ENCODE data around the gene OR1M1. TPM values are rescaled to one million over a fixed set of nuclear protein-coding genes. Genes with fewer than 3 reads are reported as not detected.

OR1M1 gene
- total RNA-seq, 2 experiments from 2014 or later: not detected

DNA sequence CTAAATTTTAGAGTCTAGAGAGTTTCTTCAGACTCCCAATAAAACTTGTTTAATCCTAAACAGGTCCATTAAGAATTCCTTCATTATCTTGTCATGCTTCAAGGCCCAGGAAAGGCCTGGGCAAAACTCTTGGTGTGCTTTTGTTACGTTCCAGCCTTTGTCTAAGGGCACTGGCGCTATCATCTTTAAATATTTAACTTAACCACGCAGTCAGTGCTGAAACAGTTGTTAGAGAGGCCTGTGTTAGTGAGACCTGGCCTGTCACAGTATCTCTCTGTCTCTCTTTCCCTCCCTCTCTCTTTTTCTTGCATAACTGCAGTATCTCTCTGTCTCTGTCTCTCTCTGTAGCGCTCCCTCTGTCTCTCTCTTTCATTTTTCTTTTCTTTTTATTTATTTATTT is 8.2 kb upstream of the OR1M1 start:
- no peak overlapping the region for H3K4me2 ChIP-seq (ENCODE audit: low read length)
- POLR2A ChIA-PET: no interaction called here
- H3K9me3 ChIP-seq (ENCODE audit: low read length): no peaks in the 10 kb centered on the region
- no peak for DNase-seq (ENCODE audit: low spot score)
- H3K9me2 ChIP-seq (ENCODE audit: insufficient read depth, low read length): no peaks in the 10 kb centered on the region
- H3K36me3 ChIP-seq (ENCODE audit: insufficient read depth, low read length): no peaks in the 10 kb centered on the region
- no peaks in the 10 kb centered on the region for H3K79me2 ChIP-seq (ENCODE audit: insufficient read depth, low read depth, low read length)
- intact Hi-C loops (cut with micrococcal nuclease; ENCODE audit: unreplicated experiment): loop anchor here (5.0 kb wide), 1 partner anchor 421 kb away; no protein-coding TSS in a partner anchor
- H3K27ac ChIP-seq (ENCODE audit: low read depth, low read length, poor library complexity, severe bottlenecking): no peak overlapping the region
- CTCF ChIA-PET (ENCODE audit: unreplicated experiment): no interaction called here
- TF ChIP-seq, protein P1, sequence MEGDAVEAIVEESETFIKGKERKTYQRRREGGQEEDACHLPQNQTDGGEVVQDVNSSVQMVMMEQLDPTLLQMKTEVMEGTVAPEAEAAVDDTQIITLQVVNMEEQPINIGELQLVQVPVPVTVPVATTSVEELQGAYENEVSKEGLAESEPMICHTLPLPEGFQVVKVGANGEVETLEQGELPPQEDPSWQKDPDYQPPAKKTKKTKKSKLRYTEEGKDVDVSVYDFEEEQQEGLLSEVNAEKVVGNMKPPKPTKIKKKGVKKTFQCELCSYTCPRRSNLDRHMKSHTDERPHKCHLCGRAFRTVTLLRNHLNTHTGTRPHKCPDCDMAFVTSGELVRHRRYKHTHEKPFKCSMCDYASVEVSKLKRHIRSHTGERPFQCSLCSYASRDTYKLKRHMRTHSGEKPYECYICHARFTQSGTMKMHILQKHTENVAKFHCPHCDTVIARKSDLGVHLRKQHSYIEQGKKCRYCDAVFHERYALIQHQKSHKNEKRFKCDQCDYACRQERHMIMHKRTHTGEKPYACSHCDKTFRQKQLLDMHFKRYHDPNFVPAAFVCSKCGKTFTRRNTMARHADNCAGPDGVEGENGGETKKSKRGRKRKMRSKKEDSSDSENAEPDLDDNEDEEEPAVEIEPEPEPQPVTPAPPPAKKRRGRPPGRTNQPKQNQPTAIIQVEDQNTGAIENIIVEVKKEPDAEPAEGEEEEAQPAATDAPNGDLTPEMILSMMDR (conservative IDR thresholded peaks at IDR 0.05; ENCODE audit: low read length): no peak
- no peak for TF ChIP-seq EZH2phosphoT487 (IDR thresholded peaks at IDR 0.05; ENCODE audit: borderline replicate concordance, low read depth, low read length)
- no peaks in the 10 kb centered on the region for H4K20me1 ChIP-seq (ENCODE audit: insufficient read depth, low read length)
- H3K4me1 ChIP-seq (ENCODE audit: insufficient read depth, low read length, poor library complexity, severe bottlenecking): no peaks in the 10 kb centered on the region
- BruUV-seq (replicated peaks): no TSS peak
- H3K4me3 ChIP-seq (ENCODE audit: low read depth, low read length, poor library complexity, severe bottlenecking): no peak overlapping the region
- no peak overlapping the region for H2AFZ ChIP-seq (ENCODE audit: low read length)

DNA sequence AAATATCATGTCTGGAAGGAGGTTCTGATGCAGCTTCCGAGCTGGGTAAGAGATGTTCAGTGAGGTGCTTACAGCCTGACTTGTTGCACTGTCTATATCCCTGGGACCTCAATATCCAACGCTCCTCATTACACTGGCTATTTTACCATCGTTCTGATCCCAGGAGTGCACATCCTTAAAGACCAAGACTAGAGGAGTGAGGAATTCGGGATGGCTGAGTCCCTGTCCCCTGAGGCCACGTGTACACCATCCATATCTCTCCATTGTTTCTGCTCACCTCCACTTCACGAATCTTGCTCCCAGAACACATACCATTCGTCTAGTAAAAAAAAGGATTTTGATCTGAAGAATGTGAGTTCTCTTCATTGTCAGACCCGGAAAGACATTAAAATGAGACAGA is 20.5 kb downstream of the OR1M1 start, which contains the start of gene OR7G2:
TSS of gene OR7G2 (minus strand) at position 101 of the 400 bp plus-strand sequence. CDS start 4,232 bp downstream, outside the sequence.
- CTCF ChIA-PET (ENCODE audit: unreplicated experiment): no interaction called here
- Histone ChIP-seq H3K27ac (ENCODE audit: low read depth, low read length, poor library complexity, severe bottlenecking) (no peak within 1 kb of the TSS), H4K20me1 (ENCODE audit: insufficient read depth, low read length) (no peaks in the 10 kb centered on the region), H2AFZ (ENCODE audit: low read length) (no peak within 1 kb of the TSS; the same call in 1 of the 2 replicates), H3K9me2 (ENCODE audit: insufficient read depth, low read length) (no peaks in the 10 kb centered on the region), H3K4me3 (ENCODE audit: low read depth, low read length, poor library complexity, severe bottlenecking) (no peak within 1 kb of the TSS), H3K4me2 (ENCODE audit: low read length) (no peak within 1 kb of the TSS), H3K4me1 (ENCODE audit: insufficient read depth, low read length, poor library complexity, severe bottlenecking) (no peaks in the 10 kb centered on the region), H3K79me2 (ENCODE audit: insufficient read depth, low read depth, low read length) (no peaks in the 10 kb centered on the region), H3K36me3 (ENCODE audit: insufficient read depth, low read length) (no peaks in the 10 kb centered on the region), H3K9me3 (ENCODE audit: low read length) (no peaks in the 10 kb centered on the region)
- no peak for DNase-seq (ENCODE audit: low spot score)
- BruUV-seq (replicated peaks): no TSS peak
- intact Hi-C loops (cut with micrococcal nuclease; ENCODE audit: unreplicated experiment): no loop called here
- POLR2A ChIA-PET: no interaction called here
- no peak for TF ChIP-seq EZH2phosphoT487 (IDR thresholded peaks at IDR 0.05; ENCODE audit: borderline replicate concordance, low read depth, low read length)
- TF ChIP-seq, protein P1 (conservative IDR thresholded peaks at IDR 0.05; ENCODE audit: low read length): no peak

DNA sequence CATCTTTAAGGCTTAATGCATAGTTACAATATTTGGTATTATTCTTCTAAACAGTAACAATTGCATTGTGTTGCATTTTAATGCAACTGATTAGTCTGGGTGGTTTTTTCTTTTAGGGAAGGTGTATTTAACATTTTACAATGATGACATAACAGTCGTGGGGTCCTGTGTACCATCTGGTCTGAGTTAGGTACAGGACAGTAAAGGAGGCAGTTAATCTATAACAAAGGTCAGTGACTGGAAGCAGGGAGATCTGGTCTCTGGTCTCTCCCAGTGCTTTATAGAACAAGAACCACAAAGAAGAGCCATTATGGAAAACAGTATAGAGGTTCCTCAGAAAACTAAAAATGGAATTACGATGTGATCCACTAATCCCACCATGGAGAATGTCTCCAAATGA is 23.1 kb downstream of the OR1M1 start:
- CTCF ChIA-PET (ENCODE audit: unreplicated experiment): no interaction called here
- Histone ChIP-seq H3K79me2 (ENCODE audit: insufficient read depth, low read depth, low read length) (no peaks in the 10 kb centered on the region), H3K4me2 (ENCODE audit: low read length) (no peak overlapping the region), H2AFZ (ENCODE audit: low read length) (no peak overlapping the region), H3K27ac (ENCODE audit: low read depth, low read length, poor library complexity, severe bottlenecking) (no peak overlapping the region), H3K9me2 (ENCODE audit: insufficient read depth, low read length) (no peaks in the 10 kb centered on the region), H3K4me1 (ENCODE audit: insufficient read depth, low read length, poor library complexity, severe bottlenecking) (no peaks in the 10 kb centered on the region), H3K9me3 (ENCODE audit: low read length) (no peaks in the 10 kb centered on the region), H3K4me3 (ENCODE audit: low read depth, low read length, poor library complexity, severe bottlenecking) (no peak overlapping the region), H4K20me1 (ENCODE audit: insufficient read depth, low read length) (no peaks in the 10 kb centered on the region), H3K36me3 (ENCODE audit: insufficient read depth, low read length) (no peaks in the 10 kb centered on the region)
- intact Hi-C loops (cut with micrococcal nuclease; ENCODE audit: unreplicated experiment): no loop called here
- DNase-seq (ENCODE audit: low spot score): no peak
- POLR2A ChIA-PET: no interaction called here
- TF ChIP-seq, protein P1 (conservative IDR thresholded peaks at IDR 0.05; ENCODE audit: low read length): no peak
- no peak for TF ChIP-seq EZH2phosphoT487 (IDR thresholded peaks at IDR 0.05; ENCODE audit: borderline replicate concordance, low read depth, low read length)
- no TSS peak for BruUV-seq (replicated peaks)
